Osteocyte (in vitro differentiated cells): ENCODE results near the gene AIMP1. TPM values are rescaled to one million over a fixed set of nuclear protein-coding genes. Genes with fewer than 3 reads are reported as not detected.

Experiments used
- DNase-seq: peaks from one replicate; pipeline ENCODE4 v3.0.0; 2021; ENCODE audit warnings: mixed read lengths; ENCODE audit not compliant: unreplicated experiment; ENCODE audit errors: extremely low spot score
- H3K27ac Mint-ChIP-seq: one replicate; pipeline ENCODE4 v1.8.0; 2021; ENCODE audit warnings: mild to moderate bottlenecking, mixed read lengths; ENCODE audit not compliant: unreplicated experiment
- H3K27me3 Mint-ChIP-seq: one replicate; pipeline ENCODE4 v1.8.0; 2021; ENCODE audit warnings: mixed read lengths; ENCODE audit not compliant: unreplicated experiment
- H3K36me3 Mint-ChIP-seq: one replicate; pipeline ENCODE4 v1.8.0; 2021; ENCODE audit warnings: mixed read lengths; ENCODE audit not compliant: unreplicated experiment
- H3K4me1 Mint-ChIP-seq: one replicate; pipeline ENCODE4 v1.8.0; 2021; ENCODE audit warnings: mixed read lengths; ENCODE audit not compliant: unreplicated experiment
- H3K4me3 Mint-ChIP-seq: one replicate; pipeline ENCODE4 v1.8.0; 2021; ENCODE audit warnings: mild to moderate bottlenecking, moderate library complexity, mixed read lengths; ENCODE audit not compliant: unreplicated experiment
- H3K9me3 Mint-ChIP-seq: one replicate; pipeline ENCODE4 v1.8.0; 2021; ENCODE audit warnings: mixed read lengths; ENCODE audit not compliant: unreplicated experiment
- CTCF ChIP-seq: fragments of 200-600 bp; sonication (generic); IDR thresholded peaks from 2 replicates; pipeline ENCODE4 v1.5.0; 2021; ENCODE audit warnings: antibody characterized with exemption, mild to moderate bottlenecking, moderate library complexity
- total RNA-seq: library from RNA; stranded (reverse); gene quantifications from 2 replicates; pipeline ENCODE4 v1.2.1, GENCODE V29; 2021

The AIMP1 gene
- total RNA-seq, 1 donor from 2014 or later: 41.2 TPM

- no peak for TF ChIP-seq CTCF
- H3K9me3 Mint-ChIP-seq: no peaks in the 10 kb centered on the region
- peak; percentile 56 for DNase-seq
- peaks cover 6% of the 10 kb centered on the region for H3K4me1 Mint-ChIP-seq
- no peaks in the 10 kb centered on the region for H3K36me3 Mint-ChIP-seq
- H3K27me3 Mint-ChIP-seq: peaks cover 16% of the 10 kb centered on the region
- H3K27ac Mint-ChIP-seq: no peak overlapping the region
- no peak overlapping the region for H3K4me3 Mint-ChIP-seq
These were observed 50.7 kb downstream of the AIMP1 start for GRCh38 chr4:106367072-106367471.

GRCh38 chr4:106368678-106369077 lies 52.3 kb downstream of the AIMP1 start, which contains the start of gene GIMD1:
Gene GIMD1 (minus strand): TSS chr4:106368778. CDS start chr4:106367435, 1,343 bp downstream.
- H3K27me3 Mint-ChIP-seq: peaks cover 27% of the 10 kb centered on the region
- no peak within 1 kb of the TSS for H3K27ac Mint-ChIP-seq
- H3K9me3 Mint-ChIP-seq: no peaks in the 10 kb centered on the region
- DNase-seq: no peak
- TF ChIP-seq CTCF: no peak
- no peaks in the 10 kb centered on the region for H3K36me3 Mint-ChIP-seq
- H3K4me3 Mint-ChIP-seq: no peak within 1 kb of the TSS
- H3K4me1 Mint-ChIP-seq: peaks cover 6% of the 10 kb centered on the region

- H3K27ac Mint-ChIP-seq: no peak overlapping the region
- H3K4me3 Mint-ChIP-seq: no peak overlapping the region
- no peaks in the 10 kb centered on the region for H3K36me3 Mint-ChIP-seq
- peaks cover 35% of the 10 kb centered on the region for H3K27me3 Mint-ChIP-seq
- no peak for DNase-seq
- H3K4me1 Mint-ChIP-seq: peaks cover 6% of the 10 kb centered on the region
- no peaks in the 10 kb centered on the region for H3K9me3 Mint-ChIP-seq
- peak; percentile 89 for TF ChIP-seq CTCF
These were observed 53.2 kb downstream of the AIMP1 start for GRCh38 chr4:106369456-106370060.

GRCh38 chr4:106370214-106370613 lies 53.9 kb downstream of the AIMP1 start:
- Mint-ChIP-seq H3K36me3 (no peaks in the 10 kb centered on the region), H3K27ac (no peak overlapping the region), H3K4me3 (no peak overlapping the region), H3K4me1 (peaks cover 4% of the 10 kb centered on the region), H3K27me3 (peaks cover 35% of the 10 kb centered on the region), H3K9me3 (no peaks in the 10 kb centered on the region)
- no peak for TF ChIP-seq CTCF
- no peak for DNase-seq

- H3K9me3 Mint-ChIP-seq: no peaks in the 10 kb centered on the region
- no peak for TF ChIP-seq CTCF
- peaks cover 38% of the 10 kb centered on the region for H3K27me3 Mint-ChIP-seq
- peaks cover 2% of the 10 kb centered on the region for H3K4me1 Mint-ChIP-seq
- no peaks in the 10 kb centered on the region for H3K36me3 Mint-ChIP-seq
- H3K27ac Mint-ChIP-seq: no peak overlapping the region
- DNase-seq: no peak
- H3K4me3 Mint-ChIP-seq: no peak overlapping the region
These were observed 54.8 kb downstream of the AIMP1 start for GRCh38 chr4:106371161-106371560.
